OCI-LY7 (cell line): ENCODE measurements around the gene FBLN2.

Source experiments
- CTCF ChIP-seq: fragments of 200-600 bp; sonication (generic); conservative IDR thresholded peaks from 2 replicates; pipeline ENCODE4 v1.5.1; 2014; ENCODE audit warnings: mild to moderate bottlenecking, antibody characterized with exemption, low read length, moderate library complexity, mixed read lengths
- EZH2phosphoT487 ChIP-seq: fragments of 200-600 bp; sonication (generic); IDR thresholded peaks from 2 replicates; pipeline ENCODE4 v1.6.1; 2018; ENCODE audit warnings: low read depth, borderline replicate concordance, mild to moderate bottlenecking, mixed run types, antibody characterized with exemption, low read length, moderate library complexity, mixed read lengths

GRCh38 chr3:13528217-13528867 is 20.6 kb upstream of the FBLN2 start:
- TF ChIP-seq CTCF (no peak; the same call in 1 of the 2 replicates), EZH2phosphoT487 (no peak)
